SU-DHL-6 (cell line): Measurements from ENCODE around the gene HTT.

Experiments
- H2AFZ ChIP-seq: fragments of 200-600 bp; sonication (generic); 2 replicates; pipeline ENCODE4 v1.6.1; 2014; ENCODE audit warnings: low read depth, mild to moderate bottlenecking, moderate library complexity, mixed read lengths, antibody characterized with exemption, low read length; ENCODE audit not compliant: severe bottlenecking
- H3F3A ChIP-seq: fragments of 200-600 bp; shearing (Covaris generic); 2 replicates; pipeline ENCODE4 v1.6.0; 2016; ENCODE audit warnings: antibody characterized with exemption, mild to moderate bottlenecking; ENCODE audit not compliant: insufficient read depth
- H3K27ac ChIP-seq: fragments of 200-600 bp; sonication (generic); 2 replicates; pipeline ENCODE4 v1.5.1; 2016; ENCODE audit warnings: low read depth, mild to moderate bottlenecking, low read length, moderate library complexity, mixed read lengths
- H3K27me3 ChIP-seq: fragments of 200-600 bp; sonication (generic), shearing (Covaris generic); 2 replicates; pipeline ENCODE4 v1.6.0; 2014; ENCODE audit warnings: mild to moderate bottlenecking, low read length
- H3K36me3 ChIP-seq: fragments of 200-600 bp; sonication (generic); 2 replicates; pipeline ENCODE4 v1.6.1; 2014; ENCODE audit warnings: mild to moderate bottlenecking, low read length, mixed read lengths
- H3K4me2 ChIP-seq: fragments of 300-600, 200-600 bp; shearing (Covaris generic), sonication (generic); 2 replicates; pipeline ENCODE4 v1.6.0; 2014; ENCODE audit warnings: low read length, low read depth, mild to moderate bottlenecking; ENCODE audit not compliant: poor library complexity, severe bottlenecking
- H3K4me3 ChIP-seq: fragments of 200-600 bp; sonication (generic); 2 replicates; pipeline ENCODE4 v1.5.1; 2014; ENCODE audit warnings: antibody characterized with exemption, low read length, mild to moderate bottlenecking, mixed read lengths; ENCODE audit not compliant: insufficient read depth, poor library complexity, severe bottlenecking
- H3K79me2 ChIP-seq: fragments of 200-600 bp; sonication (generic); 2 replicates; pipeline ENCODE4 v1.6.1; 2014; ENCODE audit warnings: mild to moderate bottlenecking, low read length, moderate library complexity; ENCODE audit not compliant: insufficient read depth
- H3K9ac ChIP-seq: fragments of 200-600 bp; sonication (generic); 2 replicates; pipeline ENCODE4 v1.7.0; 2014; ENCODE audit warnings: mild to moderate bottlenecking, low read length
- H3K9me2 ChIP-seq: fragments of 200-600 bp; sonication (generic); replicated peaks from 2 replicates; pipeline ENCODE4 v1.6.1; 2014; ENCODE audit warnings: low read length; ENCODE audit not compliant: insufficient read depth
- H3K9me3 ChIP-seq: fragments of 200-600 bp; sonication (generic); 2 replicates; pipeline ENCODE4 v1.6.1; 2014; ENCODE audit warnings: low read length, mixed read lengths; ENCODE audit not compliant: insufficient read depth
- H4K20me1 ChIP-seq: fragments of 200-600 bp; sonication (generic); 2 replicates; pipeline ENCODE4 v1.6.1; 2014; ENCODE audit warnings: low read depth, mild to moderate bottlenecking, antibody characterized with exemption, low read length, moderate library complexity, mixed read lengths
- EZH2phosphoT487 ChIP-seq: fragments of 200-600 bp; sonication (generic), shearing (Covaris generic); conservative IDR thresholded peaks from 2 replicates; pipeline ENCODE4 v1.6.1; 2018; ENCODE audit warnings: mild to moderate bottlenecking, antibody characterized with exemption, low read length, moderate library complexity, mixed read lengths
- TF ChIP-seq, protein P1 (sequence below): fragments of 200-600 bp; sonication (generic); IDR thresholded peaks from one replicate; pipeline ENCODE4 v1.5.1; 2017; ENCODE audit warnings: antibody characterized with exemption, mild to moderate bottlenecking, low read length, moderate library complexity; ENCODE audit not compliant: insufficient read depth, poor library complexity, severe bottlenecking

HTT gene

GRCh38 chr4:3043282-3044020 is 31.0 kb upstream of the HTT start:
- H3K9ac ChIP-seq: no peak overlapping the region
- H4K20me1 ChIP-seq: no peaks in the 10 kb centered on the region
- no peaks in the 10 kb centered on the region for H3K27me3 ChIP-seq
- H2AFZ ChIP-seq: no peak overlapping the region
- no peak overlapping the region for H3K27ac ChIP-seq
- no peak overlapping the region for H3K4me3 ChIP-seq
- H3F3A ChIP-seq: peaks cover 22% of the 10 kb centered on the region
- H3K9me3 ChIP-seq: no peaks in the 10 kb centered on the region
- TF ChIP-seq EZH2phosphoT487: no peak
- TF ChIP-seq, protein P1, sequence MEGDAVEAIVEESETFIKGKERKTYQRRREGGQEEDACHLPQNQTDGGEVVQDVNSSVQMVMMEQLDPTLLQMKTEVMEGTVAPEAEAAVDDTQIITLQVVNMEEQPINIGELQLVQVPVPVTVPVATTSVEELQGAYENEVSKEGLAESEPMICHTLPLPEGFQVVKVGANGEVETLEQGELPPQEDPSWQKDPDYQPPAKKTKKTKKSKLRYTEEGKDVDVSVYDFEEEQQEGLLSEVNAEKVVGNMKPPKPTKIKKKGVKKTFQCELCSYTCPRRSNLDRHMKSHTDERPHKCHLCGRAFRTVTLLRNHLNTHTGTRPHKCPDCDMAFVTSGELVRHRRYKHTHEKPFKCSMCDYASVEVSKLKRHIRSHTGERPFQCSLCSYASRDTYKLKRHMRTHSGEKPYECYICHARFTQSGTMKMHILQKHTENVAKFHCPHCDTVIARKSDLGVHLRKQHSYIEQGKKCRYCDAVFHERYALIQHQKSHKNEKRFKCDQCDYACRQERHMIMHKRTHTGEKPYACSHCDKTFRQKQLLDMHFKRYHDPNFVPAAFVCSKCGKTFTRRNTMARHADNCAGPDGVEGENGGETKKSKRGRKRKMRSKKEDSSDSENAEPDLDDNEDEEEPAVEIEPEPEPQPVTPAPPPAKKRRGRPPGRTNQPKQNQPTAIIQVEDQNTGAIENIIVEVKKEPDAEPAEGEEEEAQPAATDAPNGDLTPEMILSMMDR: no peak
- no peak overlapping the region for H3K4me2 ChIP-seq
- no peaks in the 10 kb centered on the region for H3K79me2 ChIP-seq
- H3K9me2 ChIP-seq: no peaks in the 10 kb centered on the region
- H3K36me3 ChIP-seq: no peaks in the 10 kb centered on the region

- Histone ChIP-seq H3K27ac (peak overlapping the region; percentile 53), H3K9me2 (no peaks in the 10 kb centered on the region), H3K9ac (no peak overlapping the region), H3K4me2 (peak overlapping the region; percentile 8), H3K27me3 (no peaks in the 10 kb centered on the region), H3K79me2 (no peaks in the 10 kb centered on the region), H4K20me1 (no peaks in the 10 kb centered on the region), H3K9me3 (no peaks in the 10 kb centered on the region), H3K36me3 (no peaks in the 10 kb centered on the region), H3F3A (peaks cover 25% of the 10 kb centered on the region), H3K4me3 (no peak overlapping the region), H2AFZ (no peak overlapping the region)
- TF ChIP-seq, protein P1: no peak
Observed at GRCh38 chr4:3044870-3045819, 29.3 kb upstream of the HTT start.

GRCh38 chr4:3046162-3046561 is 28.3 kb upstream of the HTT start:
- H2AFZ ChIP-seq: peak overlapping the region; percentile 7

More at GRCh38 chr4:3046162-3046561, 28.3 kb upstream of the HTT start:
- Histone ChIP-seq H3K4me3 (no peak overlapping the region), H4K20me1 (no peaks in the 10 kb centered on the region), H3K9ac (no peak overlapping the region), H3K79me2 (no peaks in the 10 kb centered on the region), H3K27me3 (no peaks in the 10 kb centered on the region), H3K9me3 (no peaks in the 10 kb centered on the region), H3K27ac (peak overlapping the region; percentile 53), H3K4me2 (peak overlapping the region; percentile 20), H3F3A (peaks cover 25% of the 10 kb centered on the region), H3K36me3 (no peaks in the 10 kb centered on the region), H3K9me2 (no peaks in the 10 kb centered on the region)
- TF ChIP-seq EZH2phosphoT487: no peak
- TF ChIP-seq, protein P1: no peak
